NCI-H2029 (cell line): Measurements from ENCODE around the gene RXRA.

Experiments
- DNase-seq: peaks from one replicate; lab custom pipeline; 2025; lab: John Stamatoyannopoulos, UW

Gene RXRA

GRCh38 chr9:134337469-134337868 lies 11.2 kb downstream of the RXRA start:
- DNase-seq = no peak

GRCh38 chr9:134338394-134339182 lies 12.3 kb downstream of the RXRA start:
- no peak for DNase-seq

GRCh38 chr9:134339183-134339806 lies 13.0 kb downstream of the RXRA start:
- DNase-seq = no peak

- DNase-seq = no peak
Measured at GRCh38 chr9:134340475-134341160, 14.4 kb downstream of the RXRA start.

GRCh38 chr9:134341306-134341705 lies 15.1 kb downstream of the RXRA start:
- DNase-seq = no peak

GRCh38 chr9:134341929-134342745 lies 15.9 kb downstream of the RXRA start:
- no peak for DNase-seq

- no peak for DNase-seq
Measured at GRCh38 chr9:134342746-134343115, 16.5 kb downstream of the RXRA start.

GRCh38 chr9:134343637-134344036 lies 17.4 kb downstream of the RXRA start:
- DNase-seq = no peak

GRCh38 chr9:134344068-134344799 lies 18.0 kb downstream of the RXRA start:
- DNase-seq = no peak

GRCh38 chr9:134344800-134345310 lies 18.6 kb downstream of the RXRA start:
- DNase-seq = no peak

GRCh38 chr9:134345737-134346136 lies 19.5 kb downstream of the RXRA start:
- no peak for DNase-seq

- DNase-seq = no peak
Measured at GRCh38 chr9:134346151-134346550, 19.9 kb downstream of the RXRA start.

- no peak for DNase-seq
Measured at GRCh38 chr9:134346840-134347583, 20.8 kb downstream of the RXRA start.

- DNase-seq = no peak
Measured at GRCh38 chr9:134347996-134348395, 21.7 kb downstream of the RXRA start.

- no peak for DNase-seq
Measured at GRCh38 chr9:134348404-134349155, 22.3 kb downstream of the RXRA start.

- DNase-seq = no peak
Measured at GRCh38 chr9:134349936-134350335, 23.7 kb downstream of the RXRA start.

- no peak for DNase-seq
Measured at GRCh38 chr9:134350416-134350994, 24.2 kb downstream of the RXRA start.

GRCh38 chr9:134351606-134352176 lies 25.4 kb downstream of the RXRA start:
- no peak for DNase-seq
